DMS 273 (cell line): ENCODE results near the gene TUBB.
"Not testable (repeated sequence)": the region's sequence is repeated elsewhere in the genome, so short reads cannot be mapped to it uniquely, and the experiment has no call there.

Source experiments
- DNase-seq: peaks from one replicate; lab custom pipeline; 2025; ENCODE audit not compliant: unreplicated experiment; lab: John Stamatoyannopoulos, UW

The TUBB gene

GRCh38 chr6:30717845-30718720, 2.1 kb upstream of the TUBB start:
- not testable (repeated sequence) for DNase-seq

GRCh38 chr6:30719356-30719755, 796 bp upstream of the TUBB start:
- DNase-seq = peak; percentile 61

- DNase-seq = peak; percentile 84
Measured at GRCh38 chr6:30720738-30721197, 616 bp downstream of the TUBB start.

- peak; percentile 96 for DNase-seq
Measured at GRCh38 chr6:30721198-30722024, 1.3 kb downstream of the TUBB start.

GRCh38 chr6:30722025-30722279, 1.8 kb downstream of the TUBB start:
- not testable (repeated sequence) for DNase-seq

- DNase-seq = peak; percentile 89
Measured at GRCh38 chr6:30722280-30723112, 2.3 kb downstream of the TUBB start.

- not testable (repeated sequence) for DNase-seq
Measured at GRCh38 chr6:30723159-30723842, 3.1 kb downstream of the TUBB start.

- DNase-seq = not testable (repeated sequence)
Measured at GRCh38 chr6:30723843-30724741, 3.9 kb downstream of the TUBB start.

GRCh38 chr6:30724906-30725667, 4.9 kb downstream of the TUBB start:
- peak; percentile 74 for DNase-seq

GRCh38 chr6:30725713-30726505, 5.8 kb downstream of the TUBB start:
- DNase-seq = peak; percentile 78

GRCh38 chr6:30726506-30727413, 6.6 kb downstream of the TUBB start:
- DNase-seq = peak; percentile 47

GRCh38 chr6:30727920-30728553, 7.9 kb downstream of the TUBB start:
- DNase-seq = peak; percentile 56

GRCh38 chr6:30730601-30731435, 10.7 kb downstream of the TUBB start:
- peak; percentile 92 for DNase-seq

- DNase-seq = no peak
Measured at GRCh38 chr6:30732237-30732943, 12.2 kb downstream of the TUBB start.
